ENCODE results near the gene UBTD1.

- TF ChIP-seq GATA2 (IDR thresholded peaks at IDR 0.05; ENCODE audit: low read depth, low read length) (no peak), GATA3 (IDR thresholded peaks at IDR 0.05; ENCODE audit: low read depth, low read length) (no peak)
Measured at GRCh38 chr10:97596101-97597082, 97.7 kb downstream of the UBTD1 start.

Measured in SH-SY5Y (cell line).